ENCODE results near the gene IGSF3. TPM values are rescaled to one million over a fixed set of nuclear protein-coding genes. Genes with fewer than 3 reads are reported as not detected.

IGSF3 gene
- total RNA-seq (32.5 TPM), polyA plus RNA-seq (6.3 TPM)

GRCh38 chr1:116667575-116668105 lies at the start of gene IGSF3:
IGSF3 (minus strand) TSS chr1:116667733; CDS start chr1:116666326, 1,407 bp downstream.
- no peaks in the 10 kb centered on the region for H3K36me3 ChIP-seq (ENCODE audit: insufficient read depth)
- H3K4me1 ChIP-seq (ENCODE audit: insufficient read depth): no peaks in the 10 kb centered on the region
- H3K27ac ChIP-seq (ENCODE audit: low read depth): no peak within 1 kb of the TSS
- H3K4me3 ChIP-seq (ENCODE audit: low read depth, low read length): peak within 1 kb of the TSS; percentile 68
- no peak for DNase-seq (ENCODE audit: extremely low spot score)
- WGBS: under 1% methylated on average over 57 of the region's 58 CpGs

- no peak overlapping the region for H3K27ac ChIP-seq (ENCODE audit: low read depth)
- WGBS: 88% methylated on average over 3 of the region's 3 CpGs
Measured at GRCh38 chr1:116717318-116717717, 49.8 kb upstream of the IGSF3 start.

GRCh38 chr1:116716391-116716790 lies 48.9 kb upstream of the IGSF3 start:
- Histone ChIP-seq H3K27ac (ENCODE audit: low read depth) (no peak overlapping the region), H3K4me1 (ENCODE audit: insufficient read depth) (no peaks in the 10 kb centered on the region), H3K36me3 (ENCODE audit: insufficient read depth) (no peaks in the 10 kb centered on the region), H3K4me3 (ENCODE audit: low read depth, low read length) (no peak overlapping the region)
- DNase-seq (ENCODE audit: extremely low spot score): no peak
- WGBS: 87% methylated on average over 3 of the region's 3 CpGs

More at GRCh38 chr1:116717318-116717717, 49.8 kb upstream of the IGSF3 start:
- Histone ChIP-seq H3K36me3 (ENCODE audit: insufficient read depth) (no peaks in the 10 kb centered on the region), H3K4me3 (ENCODE audit: low read depth, low read length) (no peak overlapping the region), H3K4me1 (ENCODE audit: insufficient read depth) (no peaks in the 10 kb centered on the region)
- DNase-seq (ENCODE audit: extremely low spot score): no peak

DNA sequence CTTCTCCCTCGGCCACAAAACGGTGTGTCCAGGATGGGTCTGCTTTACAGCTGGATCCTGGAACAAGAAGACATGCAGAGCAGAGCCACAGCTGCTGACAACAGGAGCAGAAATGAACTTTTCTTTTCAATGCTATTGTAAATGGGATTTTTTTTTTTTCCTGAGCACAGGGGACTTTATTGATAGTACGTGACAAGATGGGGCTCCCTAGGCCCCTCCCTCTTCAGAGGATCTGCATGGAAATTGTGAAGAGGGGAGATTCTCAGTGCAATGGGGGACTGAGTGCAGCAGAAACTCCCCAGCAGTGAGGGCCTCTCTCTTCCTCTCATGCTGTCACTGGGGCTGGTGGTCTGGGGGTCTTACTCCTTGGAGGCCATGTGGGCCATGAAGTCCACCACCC lies 45.9 kb upstream of the IGSF3 start:
- 90% methylated on average over 3 of the region's 3 CpGs for WGBS
- H3K4me3 ChIP-seq (ENCODE audit: low read depth, low read length): no peak overlapping the region
- no peak overlapping the region for H3K27ac ChIP-seq (ENCODE audit: low read depth)
- H3K4me1 ChIP-seq (ENCODE audit: insufficient read depth): no peaks in the 10 kb centered on the region
- DNase-seq (ENCODE audit: extremely low spot score): no peak
- no peaks in the 10 kb centered on the region for H3K36me3 ChIP-seq (ENCODE audit: insufficient read depth)

- no peak overlapping the region for H3K27ac ChIP-seq (ENCODE audit: low read depth)
- no peak for DNase-seq (ENCODE audit: extremely low spot score)
- H3K4me3 ChIP-seq (ENCODE audit: low read depth, low read length): no peak overlapping the region
- no peaks in the 10 kb centered on the region for H3K4me1 ChIP-seq (ENCODE audit: insufficient read depth)
- 74% methylated on average over 6 of the region's 6 CpGs for WGBS
- H3K36me3 ChIP-seq (ENCODE audit: insufficient read depth): no peaks in the 10 kb centered on the region
Measured at GRCh38 chr1:116712510-116712909, 45.0 kb upstream of the IGSF3 start.

GRCh38 chr1:116711263-116711840 lies 43.8 kb upstream of the IGSF3 start:
- no peaks in the 10 kb centered on the region for H3K4me1 ChIP-seq (ENCODE audit: insufficient read depth)
- WGBS: 78% methylated on average over 2 of the region's 2 CpGs
- no peak for DNase-seq (ENCODE audit: extremely low spot score)
- no peak overlapping the region for H3K4me3 ChIP-seq (ENCODE audit: low read depth, low read length)
- H3K27ac ChIP-seq (ENCODE audit: low read depth): no peak overlapping the region
- no peaks in the 10 kb centered on the region for H3K36me3 ChIP-seq (ENCODE audit: insufficient read depth)

- Histone ChIP-seq H3K36me3 (ENCODE audit: insufficient read depth) (no peaks in the 10 kb centered on the region), H3K4me3 (ENCODE audit: low read depth, low read length) (no peak overlapping the region), H3K27ac (ENCODE audit: low read depth) (no peak overlapping the region), H3K4me1 (ENCODE audit: insufficient read depth) (no peaks in the 10 kb centered on the region)
- no peak for DNase-seq (ENCODE audit: extremely low spot score)
- WGBS: 62% methylated on average over 2 of the region's 2 CpGs
Measured at GRCh38 chr1:116710420-116711262, 43.1 kb upstream of the IGSF3 start.

DNA sequence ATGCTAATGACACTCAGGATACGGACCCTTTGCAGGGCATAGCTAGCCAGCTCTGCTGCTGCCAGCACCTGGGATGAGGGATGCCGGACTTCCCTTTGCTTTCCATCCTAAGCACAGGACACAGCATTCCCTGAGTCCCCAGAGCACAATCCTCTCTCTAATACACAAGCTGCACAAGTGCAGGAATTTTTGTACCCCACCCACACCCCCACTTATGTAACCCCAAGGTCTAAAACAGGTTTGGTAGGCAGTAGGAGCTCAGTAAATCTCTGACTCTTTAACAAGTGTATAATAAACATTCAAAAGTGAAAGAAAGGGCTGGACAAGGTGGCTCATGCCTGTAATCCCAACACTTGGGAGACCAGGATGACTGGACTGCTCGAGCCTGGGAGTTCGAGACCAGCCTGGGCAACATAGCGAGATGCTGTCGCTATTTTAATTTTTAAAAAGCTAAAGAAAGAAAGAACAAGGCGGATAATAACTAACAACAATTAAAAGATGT lies 42.2 kb upstream of the IGSF3 start:
- 91% methylated on average over 7 of the region's 7 CpGs for WGBS
- Histone ChIP-seq H3K4me1 (ENCODE audit: insufficient read depth) (no peaks in the 10 kb centered on the region), H3K4me3 (ENCODE audit: low read depth, low read length) (no peak overlapping the region), H3K27ac (ENCODE audit: low read depth) (no peak overlapping the region), H3K36me3 (ENCODE audit: insufficient read depth) (no peaks in the 10 kb centered on the region)
- no peak for DNase-seq (ENCODE audit: extremely low spot score)

DNA sequence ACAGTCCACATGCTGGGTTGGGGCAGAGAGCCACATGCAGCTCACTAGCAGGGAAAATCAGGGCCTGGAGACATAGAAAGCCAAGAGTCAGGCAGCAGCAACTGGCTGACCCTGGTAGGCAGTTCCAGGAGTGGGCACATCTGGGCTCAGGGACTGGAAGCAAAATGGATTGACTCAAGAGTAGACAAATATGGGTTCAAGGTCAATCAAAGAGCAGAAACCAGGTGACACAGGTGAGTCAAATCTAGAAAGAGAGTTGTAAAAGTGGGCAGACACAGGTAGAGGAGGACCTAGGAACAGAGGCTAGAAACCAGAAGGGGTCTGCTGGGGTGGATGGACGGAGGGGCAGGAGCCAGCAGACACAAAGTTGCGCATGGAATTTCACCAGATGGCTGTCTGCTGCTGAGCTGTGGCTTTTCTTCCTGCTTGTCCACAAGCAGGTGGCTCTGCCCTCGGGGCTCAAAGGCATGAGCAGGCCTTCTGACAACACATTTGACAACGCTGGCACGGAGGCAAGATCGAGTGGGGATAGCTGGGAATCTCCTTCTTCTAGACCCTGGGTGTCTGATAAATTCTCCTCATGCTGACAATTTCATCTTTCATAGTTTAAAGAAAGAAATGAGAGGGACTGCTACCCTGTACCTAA lies 40.8 kb upstream of the IGSF3 start:
- no peak for DNase-seq (ENCODE audit: extremely low spot score)
- no peaks in the 10 kb centered on the region for H3K36me3 ChIP-seq (ENCODE audit: insufficient read depth)
- H3K4me1 ChIP-seq (ENCODE audit: insufficient read depth): no peaks in the 10 kb centered on the region
- no peak overlapping the region for H3K27ac ChIP-seq (ENCODE audit: low read depth)
- 86% methylated on average over 6 of the region's 6 CpGs for WGBS
- no peak overlapping the region for H3K4me3 ChIP-seq (ENCODE audit: low read depth, low read length)

GRCh38 chr1:116706841-116707240 lies 39.3 kb upstream of the IGSF3 start:
- Histone ChIP-seq H3K4me1 (ENCODE audit: insufficient read depth) (no peaks in the 10 kb centered on the region), H3K4me3 (ENCODE audit: low read depth, low read length) (no peak overlapping the region), H3K27ac (ENCODE audit: low read depth) (no peak overlapping the region), H3K36me3 (ENCODE audit: insufficient read depth) (no peaks in the 10 kb centered on the region)
- DNase-seq (ENCODE audit: extremely low spot score): no peak

DNA sequence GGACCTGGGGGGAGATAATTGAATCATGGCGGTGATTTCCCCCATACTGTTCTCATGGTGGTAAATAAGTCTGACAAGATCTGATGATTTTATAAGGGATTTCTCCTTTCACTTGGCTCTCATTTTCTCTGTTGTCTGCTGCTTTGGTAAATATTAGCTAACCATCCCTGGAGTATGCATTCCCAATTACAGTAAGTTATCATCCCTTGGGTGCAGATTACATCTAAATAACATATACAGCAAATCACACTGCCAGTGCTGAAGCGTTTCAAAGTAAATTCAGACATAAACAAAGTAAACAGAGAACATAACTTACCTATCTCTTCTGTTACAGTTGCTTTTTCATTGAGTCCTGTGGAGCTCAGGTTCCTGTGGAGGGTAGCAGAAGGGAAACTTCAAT lies 38.6 kb upstream of the IGSF3 start:
- Histone ChIP-seq H3K4me1 (ENCODE audit: insufficient read depth) (no peaks in the 10 kb centered on the region), H3K27ac (ENCODE audit: low read depth) (no peak overlapping the region), H3K36me3 (ENCODE audit: insufficient read depth) (no peaks in the 10 kb centered on the region), H3K4me3 (ENCODE audit: low read depth, low read length) (no peak overlapping the region)
- DNase-seq (ENCODE audit: extremely low spot score): no peak
- 67% methylated on average over 2 of the region's 2 CpGs for WGBS

GRCh38 chr1:116704278-116704677 lies 36.7 kb upstream of the IGSF3 start:
- WGBS: 57% methylated on average over 3 of the region's 3 CpGs
- H3K4me3 ChIP-seq (ENCODE audit: low read depth, low read length): no peak overlapping the region

DNA sequence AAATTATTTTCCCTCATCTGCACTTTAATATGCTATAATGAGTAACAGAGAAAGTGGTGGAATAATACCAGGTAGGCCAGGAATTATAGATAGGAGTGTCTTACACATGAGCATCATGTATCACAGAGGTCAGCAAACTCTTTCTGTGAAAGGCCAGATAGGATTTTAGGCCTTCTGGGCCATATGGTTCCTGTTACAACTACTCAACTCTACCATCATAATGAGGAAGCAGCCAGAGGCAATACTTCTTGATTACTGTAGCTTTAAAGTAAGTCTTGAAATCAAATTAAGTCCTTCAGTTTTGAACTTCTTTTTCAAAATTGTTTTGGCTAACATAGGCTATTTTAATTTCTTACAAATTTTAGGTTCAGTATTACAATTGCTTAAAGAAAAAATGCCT lies 32.1 kb upstream of the IGSF3 start:
- Histone ChIP-seq H3K4me1 (ENCODE audit: insufficient read depth) (no peaks in the 10 kb centered on the region), H3K36me3 (ENCODE audit: insufficient read depth) (no peaks in the 10 kb centered on the region), H3K27ac (ENCODE audit: low read depth) (no peak overlapping the region), H3K4me3 (ENCODE audit: low read depth, low read length) (no peak overlapping the region)
- DNase-seq (ENCODE audit: extremely low spot score): no peak

More at GRCh38 chr1:116704278-116704677, 36.7 kb upstream of the IGSF3 start:
- no peak overlapping the region for H3K27ac ChIP-seq (ENCODE audit: low read depth)
- H3K4me1 ChIP-seq (ENCODE audit: insufficient read depth): no peaks in the 10 kb centered on the region
- DNase-seq (ENCODE audit: extremely low spot score): no peak
- no peaks in the 10 kb centered on the region for H3K36me3 ChIP-seq (ENCODE audit: insufficient read depth)

GRCh38 chr1:116698244-116698595 lies 30.7 kb upstream of the IGSF3 start:
- DNase-seq (ENCODE audit: extremely low spot score): no peak
- no peak overlapping the region for H3K27ac ChIP-seq (ENCODE audit: low read depth)
- H3K4me1 ChIP-seq (ENCODE audit: insufficient read depth): no peaks in the 10 kb centered on the region
- 85% methylated on average over 2 of the region's 2 CpGs for WGBS
- H3K4me3 ChIP-seq (ENCODE audit: low read depth, low read length): no peak overlapping the region
- H3K36me3 ChIP-seq (ENCODE audit: insufficient read depth): no peaks in the 10 kb centered on the region

Data from urinary bladder (tissue), 4 donors.